ENCODE data around the gene TASP1. TPM values are rescaled to one million over a fixed set of nuclear protein-coding genes. Genes with fewer than 3 reads are reported as not detected.
"Not testable (repeated sequence)": the region's sequence is repeated elsewhere in the genome, so short reads cannot be mapped to it uniquely, and the experiment has no call there.

The TASP1 gene
- total and polyA plus RNA-seq, 2 donors = 19.9 to 23.3 TPM

DNA sequence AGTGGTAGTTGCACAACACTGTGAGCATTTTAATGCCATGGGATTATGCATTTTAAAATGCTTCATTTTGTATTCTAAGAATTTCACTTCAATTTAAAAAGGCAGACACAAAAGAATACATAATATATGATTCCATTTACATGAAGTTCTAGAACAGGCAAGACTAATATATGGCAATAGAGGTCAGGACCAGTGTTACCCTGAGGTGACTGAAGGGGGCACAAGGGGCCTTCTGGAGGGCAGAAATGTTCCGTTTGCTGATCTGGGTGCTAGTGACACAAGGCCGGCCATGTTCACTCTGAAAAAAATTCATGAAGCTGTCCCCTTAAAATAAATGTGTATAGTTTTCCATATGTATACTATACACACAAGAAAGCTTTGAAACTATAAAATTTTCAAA lies 28.5 kb downstream of the TASP1 start:
- Histone ChIP-seq H3K4me1 (ENCODE audit: control insufficient read depth in 2 of 2, insufficient read depth in 2 of 2, low read length in 2 of 2) (no peaks in the 10 kb centered on the region), H3K27me3 (ENCODE audit: control insufficient read depth in 2 of 2, insufficient read depth in 1 of 2, low read length in 1 of 2) (no peaks in the 10 kb centered on the region), H3K4me3 (ENCODE audit: low read length in 2 of 2) (no peak overlapping the region), H3K9me3 (ENCODE audit: control insufficient read depth in 2 of 2, insufficient read depth in 1 of 2, low read length in 1 of 2) (no peaks in the 10 kb centered on the region), H3K27ac (ENCODE audit: low read depth in 1 of 2, low read length in 1 of 2) (no peak overlapping the region), H3K36me3 (ENCODE audit: control insufficient read depth in 2 of 2, insufficient read depth in 2 of 2, low read length in 1 of 2) (peaks cover 0 to 17% of the 10 kb centered on the region in 2 donors)
- 66% methylated on average over 2 of the region's 2 CpGs for WGBS
- DNase-seq (ENCODE audit: low read depth in 6 of 9, low spot score in 9 of 9) = peak in 8 of 9 donors; percentile 10 to 63 (median 23)

DNA sequence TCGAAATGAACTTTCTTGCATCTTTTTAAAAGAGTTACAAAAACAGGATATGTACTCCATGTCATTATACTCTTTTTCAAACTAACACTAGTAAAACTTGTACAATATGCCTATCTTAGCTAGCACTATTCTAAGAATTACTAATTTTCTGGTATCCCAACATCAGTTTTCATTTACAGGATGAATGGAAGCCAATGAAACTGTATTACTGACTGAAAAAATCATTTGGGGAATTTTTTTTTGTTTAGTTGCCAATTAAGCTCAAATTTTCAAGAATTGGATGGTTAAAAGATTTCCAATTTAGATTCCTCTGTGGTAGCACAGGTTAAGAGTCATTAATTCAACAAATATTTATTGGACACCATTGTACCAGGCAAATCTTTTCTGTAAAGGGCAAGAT lies 30.7 kb downstream of the TASP1 start:
- Histone ChIP-seq H3K27me3 (ENCODE audit: control insufficient read depth in 2 of 2, insufficient read depth in 1 of 2, low read length in 1 of 2) (no peaks in the 10 kb centered on the region), H3K36me3 (ENCODE audit: control insufficient read depth in 2 of 2, insufficient read depth in 2 of 2, low read length in 1 of 2) (peaks cover 4 to 17% of the 10 kb centered on the region in 2 donors), H3K4me3 (ENCODE audit: low read length in 2 of 2) (no peak overlapping the region), H3K4me1 (ENCODE audit: control insufficient read depth in 2 of 2, insufficient read depth in 2 of 2, low read length in 2 of 2) (no peaks in the 10 kb centered on the region), H3K27ac (ENCODE audit: low read depth in 1 of 2, low read length in 1 of 2) (no peak overlapping the region), H3K9me3 (ENCODE audit: control insufficient read depth in 2 of 2, insufficient read depth in 1 of 2, low read length in 1 of 2) (no peaks in the 10 kb centered on the region)
- 94% methylated on average over 1 of the region's 1 CpG for WGBS
- no peak for DNase-seq (ENCODE audit: low read depth in 6 of 9, low spot score in 9 of 9)

DNA sequence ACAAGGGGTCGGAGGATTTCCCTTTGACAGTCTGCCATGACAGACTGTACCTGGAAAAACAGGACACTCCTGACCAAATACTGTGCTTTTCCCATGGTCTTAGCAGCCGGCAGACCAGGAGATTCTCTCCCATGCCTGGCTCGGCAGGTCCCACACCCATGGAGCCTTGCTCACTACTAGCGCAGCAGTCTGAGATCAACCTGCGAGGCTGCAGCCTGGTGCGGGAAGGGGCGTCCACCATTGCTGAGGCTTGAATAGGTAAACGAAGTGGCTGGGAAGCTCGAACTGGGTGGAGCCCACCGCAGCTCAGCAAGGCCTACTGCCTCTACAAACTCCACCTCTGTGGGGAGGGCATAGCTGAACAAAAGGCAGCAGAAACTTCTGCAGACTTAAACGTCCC lies 45.3 kb downstream of the TASP1 start:
- DNase-seq (ENCODE audit: low read depth in 6 of 9, low spot score in 9 of 9) = not testable (repeated sequence)

DNA sequence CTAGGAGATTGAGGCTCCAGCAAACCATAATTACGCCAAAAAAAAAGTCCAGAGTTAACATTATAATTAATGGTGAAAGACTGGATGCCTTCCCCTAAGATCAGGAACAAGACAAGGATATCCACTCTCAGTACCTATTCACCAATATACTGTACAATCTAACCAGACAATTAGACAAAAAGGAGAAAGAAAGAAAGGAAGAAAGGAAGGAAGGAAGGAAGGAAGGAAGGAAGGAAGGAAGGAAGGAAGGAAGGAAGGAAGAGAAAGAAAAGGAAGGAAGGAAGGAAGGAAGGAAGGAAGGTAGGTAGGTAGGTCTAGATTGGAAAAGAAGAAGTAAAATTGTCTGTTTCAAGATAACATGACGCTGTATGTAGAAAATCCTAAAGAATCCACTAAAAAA lies 50.7 kb downstream of the TASP1 start:
- Histone ChIP-seq H3K27ac (ENCODE audit: low read depth in 1 of 2, low read length in 1 of 2) (no peak overlapping the region), H3K27me3 (ENCODE audit: control insufficient read depth in 2 of 2, insufficient read depth in 1 of 2, low read length in 1 of 2) (no peaks in the 10 kb centered on the region), H3K36me3 (ENCODE audit: control insufficient read depth in 2 of 2, insufficient read depth in 2 of 2, low read length in 1 of 2) (peaks cover under 1 to 15% of the 10 kb centered on the region in 2 donors), H3K9me3 (ENCODE audit: control insufficient read depth in 2 of 2, insufficient read depth in 1 of 2, low read length in 1 of 2) (no peaks in the 10 kb centered on the region), H3K4me3 (ENCODE audit: low read length in 2 of 2) (no peak overlapping the region), H3K4me1 (ENCODE audit: control insufficient read depth in 2 of 2, insufficient read depth in 2 of 2, low read length in 2 of 2) (no peaks in the 10 kb centered on the region)
- 96% methylated on average over 2 of the region's 2 CpGs for whole genome bisulfite sequencing
- no peak for DNase-seq (ENCODE audit: low read depth in 6 of 9, low spot score in 9 of 9)

More for the DNA sequence above, 45.3 kb downstream of the TASP1 start:
- not testable (repeated sequence) for H3K9me3 ChIP-seq (ENCODE audit: control insufficient read depth in 2 of 2, insufficient read depth in 1 of 2, low read length in 1 of 2); H3K4me1 ChIP-seq (ENCODE audit: control insufficient read depth in 2 of 2, insufficient read depth in 2 of 2, low read length in 2 of 2); H3K36me3 ChIP-seq (ENCODE audit: control insufficient read depth in 2 of 2, insufficient read depth in 2 of 2, low read length in 1 of 2); H3K27me3 ChIP-seq (ENCODE audit: control insufficient read depth in 2 of 2, insufficient read depth in 1 of 2, low read length in 1 of 2); H3K4me3 ChIP-seq (ENCODE audit: low read length in 2 of 2); H3K27ac ChIP-seq (ENCODE audit: low read depth in 1 of 2, low read length in 1 of 2)
- WGBS = 96% methylated on average over 11 of the region's 11 CpGs

DNA sequence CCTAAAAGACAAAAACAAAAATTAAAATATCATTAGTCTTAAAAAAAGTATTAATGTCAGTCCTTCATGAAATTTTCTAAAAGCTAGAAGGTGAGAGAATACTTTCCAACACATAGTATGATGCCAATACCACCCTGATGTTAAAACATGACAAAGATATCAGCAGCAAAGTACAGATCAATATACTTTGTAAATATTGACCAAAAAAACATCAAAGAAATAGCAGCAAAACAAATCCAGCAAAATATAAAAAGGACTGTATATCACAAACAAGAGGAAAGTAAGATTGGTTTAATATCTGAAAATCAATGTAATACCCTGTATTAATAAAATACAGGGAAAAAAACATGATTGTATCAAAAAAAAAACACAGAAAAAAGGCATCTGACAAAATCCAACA lies 51.4 kb downstream of the TASP1 start:
- no peak for DNase-seq (ENCODE audit: low read depth in 6 of 9, low spot score in 9 of 9)
- no peak overlapping the region for H3K27ac ChIP-seq (ENCODE audit: low read depth in 1 of 2, low read length in 1 of 2)
- no peak overlapping the region for H3K4me3 ChIP-seq (ENCODE audit: low read length in 2 of 2)
- H3K9me3 ChIP-seq (ENCODE audit: control insufficient read depth in 2 of 2, insufficient read depth in 1 of 2, low read length in 1 of 2) = no peaks in the 10 kb centered on the region
- no peaks in the 10 kb centered on the region for H3K4me1 ChIP-seq (ENCODE audit: control insufficient read depth in 2 of 2, insufficient read depth in 2 of 2, low read length in 2 of 2)
- no peaks in the 10 kb centered on the region for H3K27me3 ChIP-seq (ENCODE audit: control insufficient read depth in 2 of 2, insufficient read depth in 1 of 2, low read length in 1 of 2)
- H3K36me3 ChIP-seq (ENCODE audit: control insufficient read depth in 2 of 2, insufficient read depth in 2 of 2, low read length in 1 of 2) = peaks cover 4 to 15% of the 10 kb centered on the region in 2 donors

DNA sequence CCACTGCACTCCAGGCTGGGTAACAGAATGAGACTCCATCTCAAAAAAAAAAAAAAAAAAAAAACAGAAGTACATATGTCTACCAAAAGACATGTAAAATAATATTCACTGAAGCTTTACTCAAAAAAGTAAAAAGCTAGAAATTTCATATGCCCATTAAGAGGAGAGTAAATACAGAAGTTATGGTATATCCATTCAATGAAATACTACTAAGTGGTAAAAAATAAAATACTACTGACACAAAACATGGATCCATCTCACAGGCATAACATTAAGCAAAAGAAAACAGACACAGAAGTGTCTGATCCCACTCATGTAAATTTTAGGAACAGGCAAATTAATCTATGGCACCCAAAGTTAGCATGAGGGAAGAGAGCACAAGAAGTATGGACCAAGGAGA lies 52.6 kb downstream of the TASP1 start:
- Histone ChIP-seq H3K27me3 (ENCODE audit: control insufficient read depth in 2 of 2, insufficient read depth in 1 of 2, low read length in 1 of 2) (no peaks in the 10 kb centered on the region), H3K4me3 (ENCODE audit: low read length in 2 of 2) (no peak overlapping the region), H3K36me3 (ENCODE audit: control insufficient read depth in 2 of 2, insufficient read depth in 2 of 2, low read length in 1 of 2) (peaks cover 4 to 15% of the 10 kb centered on the region in 2 donors), H3K4me1 (ENCODE audit: control insufficient read depth in 2 of 2, insufficient read depth in 2 of 2, low read length in 2 of 2) (no peaks in the 10 kb centered on the region), H3K27ac (ENCODE audit: low read depth in 1 of 2, low read length in 1 of 2) (no peak overlapping the region), H3K9me3 (ENCODE audit: control insufficient read depth in 2 of 2, insufficient read depth in 1 of 2, low read length in 1 of 2) (no peaks in the 10 kb centered on the region)
- DNase-seq (ENCODE audit: low read depth in 6 of 9, low spot score in 9 of 9) = no peak

DNA sequence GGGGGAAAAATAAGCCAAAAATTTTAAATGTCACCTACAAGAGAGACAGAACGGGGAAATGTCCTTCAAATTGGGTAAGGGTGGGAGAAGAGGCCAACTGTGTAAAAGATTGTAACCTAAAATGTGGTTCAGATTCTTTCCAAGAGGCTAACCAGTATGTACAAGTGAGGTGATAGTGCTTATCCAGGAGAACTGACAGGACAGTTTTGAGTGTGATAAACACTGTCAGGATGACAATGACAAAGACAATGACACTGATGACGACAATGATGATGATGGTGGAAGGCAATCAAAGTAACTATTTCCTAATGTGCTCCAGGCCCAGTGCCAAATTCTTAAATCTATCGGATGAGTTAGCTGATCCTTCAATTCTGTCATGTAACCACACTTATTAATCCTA lies 57.3 kb downstream of the TASP1 start:
- no peaks in the 10 kb centered on the region for H3K27me3 ChIP-seq (ENCODE audit: control insufficient read depth in 2 of 2, insufficient read depth in 1 of 2, low read length in 1 of 2)
- no peaks in the 10 kb centered on the region for H3K9me3 ChIP-seq (ENCODE audit: control insufficient read depth in 2 of 2, insufficient read depth in 1 of 2, low read length in 1 of 2)
- no peak overlapping the region for H3K4me3 ChIP-seq (ENCODE audit: low read length in 2 of 2)
- 97% methylated on average over 3 of the region's 3 CpGs for WGBS
- DNase-seq (ENCODE audit: low read depth in 6 of 9, low spot score in 9 of 9) = no peak
- peaks cover 9 to 25% of the 10 kb centered on the region in 2 donors for H3K36me3 ChIP-seq (ENCODE audit: control insufficient read depth in 2 of 2, insufficient read depth in 2 of 2, low read length in 1 of 2)
- H3K4me1 ChIP-seq (ENCODE audit: control insufficient read depth in 2 of 2, insufficient read depth in 2 of 2, low read length in 2 of 2) = no peaks in the 10 kb centered on the region
- H3K27ac ChIP-seq (ENCODE audit: low read depth in 1 of 2, low read length in 1 of 2) = no peak overlapping the region

DNA sequence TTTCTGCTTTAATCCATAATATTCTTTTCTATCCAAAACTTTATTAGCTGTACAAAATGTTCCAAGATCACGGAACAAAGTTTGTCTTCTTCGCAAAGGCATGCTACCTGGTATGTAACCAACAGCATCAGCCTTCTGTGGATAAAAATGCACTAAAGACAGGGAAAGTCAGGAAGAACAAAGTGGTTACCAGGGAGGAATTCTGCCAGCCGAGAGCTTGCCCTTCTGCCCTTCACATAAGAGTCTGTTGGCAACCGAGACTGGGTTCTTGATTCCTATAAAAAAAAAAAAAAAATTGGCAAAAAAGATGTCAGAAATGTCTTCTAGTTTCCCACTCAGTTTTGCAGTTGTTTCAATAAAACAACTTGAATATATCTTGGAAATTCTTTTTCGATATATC lies 58.0 kb downstream of the TASP1 start:
- no peak for DNase-seq (ENCODE audit: low read depth in 6 of 9, low spot score in 9 of 9)
- 98% methylated on average over 5 of the region's 5 CpGs for WGBS
- H3K4me1 ChIP-seq (ENCODE audit: control insufficient read depth in 2 of 2, insufficient read depth in 2 of 2, low read length in 2 of 2) = no peaks in the 10 kb centered on the region
- peaks cover 9 to 21% of the 10 kb centered on the region in 2 donors for H3K36me3 ChIP-seq (ENCODE audit: control insufficient read depth in 2 of 2, insufficient read depth in 2 of 2, low read length in 1 of 2)
- no peak overlapping the region for H3K27ac ChIP-seq (ENCODE audit: low read depth in 1 of 2, low read length in 1 of 2)
- H3K9me3 ChIP-seq (ENCODE audit: control insufficient read depth in 2 of 2, insufficient read depth in 1 of 2, low read length in 1 of 2) = peaks cover 0 to 3% of the 10 kb centered on the region in 2 donors
- H3K27me3 ChIP-seq (ENCODE audit: control insufficient read depth in 2 of 2, insufficient read depth in 1 of 2, low read length in 1 of 2) = no peaks in the 10 kb centered on the region
- H3K4me3 ChIP-seq (ENCODE audit: low read length in 2 of 2) = no peak overlapping the region

DNA sequence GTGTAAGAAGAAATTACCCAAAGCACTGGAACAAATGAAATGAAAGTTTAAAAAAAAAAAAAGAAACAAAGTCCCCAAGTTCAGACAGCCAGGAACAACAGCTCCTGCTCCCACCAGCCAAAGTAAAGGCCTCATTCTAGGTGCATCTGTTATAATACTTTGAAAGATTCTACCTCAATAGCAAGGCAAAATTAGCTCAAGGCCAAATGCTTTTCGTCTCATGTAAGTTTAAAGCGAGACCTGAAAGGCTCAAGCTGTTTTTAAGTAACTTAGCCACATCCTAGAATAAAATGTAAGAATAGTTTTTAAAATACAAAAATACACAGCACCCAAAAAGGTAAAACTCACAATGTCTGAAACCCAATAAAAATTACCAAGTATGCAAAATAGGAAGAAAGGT lies 64.7 kb downstream of the TASP1 start:
- H3K4me3 ChIP-seq (ENCODE audit: low read length in 2 of 2) = no peak overlapping the region
- H3K9me3 ChIP-seq (ENCODE audit: control insufficient read depth in 2 of 2, insufficient read depth in 1 of 2, low read length in 1 of 2) = peaks cover 0 to 4% of the 10 kb centered on the region in 2 donors
- peaks cover 3 to 9% of the 10 kb centered on the region in 2 donors for H3K36me3 ChIP-seq (ENCODE audit: control insufficient read depth in 2 of 2, insufficient read depth in 2 of 2, low read length in 1 of 2)
- no peaks in the 10 kb centered on the region for H3K27me3 ChIP-seq (ENCODE audit: control insufficient read depth in 2 of 2, insufficient read depth in 1 of 2, low read length in 1 of 2)
- no peaks in the 10 kb centered on the region for H3K4me1 ChIP-seq (ENCODE audit: control insufficient read depth in 2 of 2, insufficient read depth in 2 of 2, low read length in 2 of 2)
- DNase-seq (ENCODE audit: low read depth in 6 of 9, low spot score in 9 of 9) = no peak
- no peak overlapping the region for H3K27ac ChIP-seq (ENCODE audit: low read depth in 1 of 2, low read length in 1 of 2)
- WGBS = 96% methylated on average over 2 of the region's 2 CpGs

DNA sequence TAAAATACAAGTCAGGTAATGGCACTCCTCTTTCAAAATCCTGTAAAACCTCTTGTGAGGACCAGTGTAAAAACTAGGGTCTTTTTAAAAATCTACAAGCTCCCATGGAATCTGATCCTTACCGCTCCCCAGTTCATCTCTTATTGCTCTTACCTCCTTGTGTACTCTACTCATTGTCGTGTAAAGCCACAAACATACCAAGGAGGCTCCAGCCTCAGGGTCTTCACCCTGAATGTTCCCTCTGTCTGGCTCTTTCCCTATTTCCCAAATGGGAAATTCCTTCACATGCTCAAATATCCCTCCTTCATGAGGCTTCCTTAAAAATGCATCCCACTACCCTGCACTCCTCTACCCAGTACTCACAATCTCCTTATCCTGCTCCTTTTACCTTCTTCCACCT lies 67.1 kb downstream of the TASP1 start:
- no peak for DNase-seq (ENCODE audit: low read depth in 6 of 9, low spot score in 9 of 9)
- H3K4me3 ChIP-seq (ENCODE audit: low read length in 2 of 2) = no peak overlapping the region
- H3K9me3 ChIP-seq (ENCODE audit: control insufficient read depth in 2 of 2, insufficient read depth in 1 of 2, low read length in 1 of 2) = peaks cover 0 to 4% of the 10 kb centered on the region in 2 donors
- no peak overlapping the region for H3K27ac ChIP-seq (ENCODE audit: low read depth in 1 of 2, low read length in 1 of 2)
- no peaks in the 10 kb centered on the region for H3K27me3 ChIP-seq (ENCODE audit: control insufficient read depth in 2 of 2, insufficient read depth in 1 of 2, low read length in 1 of 2)
- WGBS = 98% methylated on average over 2 of the region's 2 CpGs
- peaks cover 10 to 11% of the 10 kb centered on the region in 2 donors for H3K36me3 ChIP-seq (ENCODE audit: control insufficient read depth in 2 of 2, insufficient read depth in 2 of 2, low read length in 1 of 2)
- no peaks in the 10 kb centered on the region for H3K4me1 ChIP-seq (ENCODE audit: control insufficient read depth in 2 of 2, insufficient read depth in 2 of 2, low read length in 2 of 2)

Measured in thymus (tissue), 11 donors.